Large intestine (tissue), 3 donors: ENCODE data around the gene PTPN13. TPM values are rescaled to one million over a fixed set of nuclear protein-coding genes. Genes with fewer than 3 reads are reported as not detected.

Experiments
- DNase-seq, 2 donors: peaks; one replicate each; pipeline versions ENCODE4 v3.0.0 to v3.0.0-alpha.2; 2013
- H3K27ac ChIP-seq: one replicate; pipeline ENCODE4 v1.5.1; 2013; ENCODE audit warnings: low read length
- H3K27me3 ChIP-seq: 2 replicates; pipeline ENCODE4 v1.6.1; 2013; ENCODE audit warnings: low read length; ENCODE audit not compliant: control insufficient read depth, insufficient read depth
- H3K36me3 ChIP-seq: 2 replicates; pipeline ENCODE4 v1.6.1; 2013; ENCODE audit warnings: low read length; ENCODE audit not compliant: control insufficient read depth, insufficient read depth
- H3K4me1 ChIP-seq: one replicate; pipeline ENCODE4 v1.6.1; 2013; ENCODE audit warnings: low read length; ENCODE audit not compliant: control insufficient read depth, insufficient read depth
- H3K4me3 ChIP-seq: one replicate; pipeline ENCODE4 v1.5.1; 2013; ENCODE audit warnings: low read length
- H3K9me3 ChIP-seq: one replicate; pipeline ENCODE4 v1.6.1; 2013; ENCODE audit warnings: mild to moderate bottlenecking, low read depth, low read length, moderate library complexity; ENCODE audit not compliant: control insufficient read depth
- WGBS: methylation state at CpG from one replicate; pipeline ENCODE4 v1.1.5; 2013; ENCODE audit warnings: low lambda C conversion rate; ENCODE audit not compliant: insufficient coverage; 5-methylcytosine and 5-hydroxymethylcytosine counted together
- polyA plus RNA-seq: library from polyadenylated mRNA; unstranded; fragments of 120-200 nt; gene quantifications from one replicate; pipeline ENCODE4 v1.2.1, GENCODE V29; 2013

The PTPN13 gene
- polyA plus RNA-seq, 1 donor, result 6.1 TPM

DNA sequence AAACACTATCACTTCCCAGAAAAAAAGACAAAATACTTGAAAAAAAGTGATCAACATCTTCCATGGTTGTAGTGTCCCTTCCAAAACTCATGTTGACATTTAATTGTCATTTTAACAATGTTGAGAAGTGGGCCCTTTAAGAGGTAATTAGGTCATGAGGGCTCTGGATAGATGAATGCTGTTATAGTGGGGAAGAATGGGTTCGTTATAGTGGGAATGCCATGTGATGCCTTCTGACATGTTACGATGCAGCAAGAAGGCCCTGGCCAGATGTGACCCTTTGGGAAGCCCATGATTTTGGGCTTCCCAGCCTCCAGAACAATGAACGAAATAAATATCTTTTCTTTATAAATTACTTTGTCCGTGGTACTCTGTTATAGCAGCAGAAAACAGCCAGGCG lies 259.1 kb downstream of the PTPN13 start:
- no peak overlapping the region for H3K27ac ChIP-seq
- no peaks in the 10 kb centered on the region for H3K27me3 ChIP-seq
- H3K36me3 ChIP-seq, result no peaks in the 10 kb centered on the region
- WGBS, result no CpG with 5 or more reads among the region's 5 CpGs
- no peaks in the 10 kb centered on the region for H3K4me1 ChIP-seq
- no peak overlapping the region for H3K4me3 ChIP-seq
- H3K9me3 ChIP-seq, result no peaks in the 10 kb centered on the region
- DNase-seq, result no peak

DNA sequence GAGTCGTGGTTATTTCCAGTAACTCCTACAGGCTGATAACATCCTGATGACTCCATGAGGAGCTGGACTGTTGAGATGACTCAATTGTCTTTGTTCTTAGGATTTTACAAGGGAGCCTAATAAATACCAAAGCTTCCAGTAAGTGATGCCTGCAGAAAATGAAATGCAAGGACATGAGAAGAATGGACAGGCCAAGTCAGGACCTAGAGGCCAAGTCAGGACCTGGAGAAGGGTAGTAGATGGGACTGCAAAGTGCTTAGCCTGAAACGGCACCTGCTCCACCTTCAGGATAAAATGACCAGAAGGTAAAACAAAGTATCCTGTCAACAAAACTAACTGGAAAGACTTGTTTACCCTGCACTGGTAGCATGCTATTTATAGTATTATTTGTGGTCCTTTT lies 261.5 kb downstream of the PTPN13 start:
- Histone ChIP-seq H3K36me3 (no peaks in the 10 kb centered on the region), H3K27ac (no peak overlapping the region), H3K9me3 (no peaks in the 10 kb centered on the region), H3K4me1 (peaks cover 3% of the 10 kb centered on the region), H3K27me3 (no peaks in the 10 kb centered on the region), H3K4me3 (no peak overlapping the region)
- DNase-seq, result peak in 1 of 2 donors; percentile 4
- 67% methylated on average over 1 of the region's 2 CpGs for WGBS

DNA sequence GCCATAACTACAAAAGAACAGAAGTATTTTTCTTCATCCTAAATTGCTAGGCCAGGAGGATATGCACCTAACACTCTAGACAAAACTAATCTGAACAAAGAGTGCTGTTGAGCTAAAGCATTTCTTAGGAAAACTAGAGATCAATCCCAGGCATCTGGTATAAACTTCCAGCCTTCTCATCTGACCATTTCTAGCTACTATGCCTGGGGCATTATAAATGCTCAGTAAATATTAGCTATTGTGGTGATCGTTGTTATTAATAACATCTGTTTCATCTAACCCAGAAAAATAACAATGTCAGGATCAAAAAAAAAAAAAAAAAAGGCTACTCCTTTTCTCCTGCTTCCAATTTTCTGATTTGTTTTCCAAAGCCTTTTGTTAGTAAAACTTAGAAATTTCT lies 262.8 kb downstream of the PTPN13 start:
- no peak for DNase-seq
- Histone ChIP-seq H3K4me3 (no peak overlapping the region), H3K27ac (no peak overlapping the region), H3K27me3 (no peaks in the 10 kb centered on the region), H3K4me1 (peaks cover 5% of the 10 kb centered on the region), H3K9me3 (no peaks in the 10 kb centered on the region), H3K36me3 (no peaks in the 10 kb centered on the region)
- no CpG with 5 or more reads among the region's 1 CpG for WGBS

DNA sequence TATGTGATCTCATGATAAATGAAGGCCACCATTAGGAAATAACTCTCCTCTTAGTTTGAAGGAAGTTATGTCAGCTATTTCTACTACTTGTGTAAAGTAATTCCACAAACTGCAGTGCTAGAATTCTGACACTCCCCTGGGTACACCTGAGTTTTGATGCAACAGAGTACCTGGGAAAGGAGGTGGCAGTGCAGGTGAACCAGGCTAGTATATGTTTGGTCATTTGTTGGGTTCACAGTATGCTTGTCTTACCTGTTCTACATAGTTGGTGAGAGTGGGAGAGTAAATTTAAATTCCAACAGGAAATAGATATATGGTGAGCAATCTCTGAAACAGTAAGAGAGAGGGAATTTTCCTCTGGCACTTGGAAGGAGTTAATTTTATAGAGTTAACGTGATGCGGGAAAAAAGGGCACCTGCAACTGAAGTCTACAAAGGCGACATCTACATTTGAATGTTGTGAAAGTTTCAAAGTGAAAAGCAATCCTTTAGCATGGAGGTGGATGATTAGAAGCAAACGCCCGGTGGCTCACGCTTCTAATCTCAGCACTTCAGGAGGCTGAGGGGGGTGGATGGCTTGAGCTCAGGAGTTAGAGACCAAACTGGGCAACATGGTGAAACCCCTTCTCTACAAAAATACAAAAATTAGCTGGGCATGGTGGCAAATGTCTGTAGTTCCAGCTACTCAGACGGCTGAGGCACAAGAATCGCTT lies 263.4 kb downstream of the PTPN13 start:
- 80% methylated on average over 1 of the region's 8 CpGs for WGBS
- no peak overlapping the region for H3K27ac ChIP-seq
- no peaks in the 10 kb centered on the region for H3K9me3 ChIP-seq
- no peak for DNase-seq
- H3K4me3 ChIP-seq, result no peak overlapping the region
- peaks cover 5% of the 10 kb centered on the region for H3K4me1 ChIP-seq
- no peaks in the 10 kb centered on the region for H3K27me3 ChIP-seq
- no peaks in the 10 kb centered on the region for H3K36me3 ChIP-seq

Other genes starting within 250 kb of the PTPN13 start
- gene MAPK10, start 234.3 kb upstream of the PTPN13 start, polyA plus RNA-seq, result 18.9 TPM